ENCODE measurements around the gene CDH15. TPM values are rescaled to one million over a fixed set of nuclear protein-coding genes. Genes with fewer than 3 reads are reported as not detected.

The CDH15 gene
- total RNA-seq = not detected

GRCh38 chr16:89171216-89172170 lies at the start of gene CDH15:
Gene CDH15, plus strand, starts transcription at chr16:89171748. Its CDS starts 84 bp downstream, at chr16:89171832.
- Histone ChIP-seq H3K27ac (no peak within 1 kb of the TSS), H3K36me3 (no peaks in the 10 kb centered on the region), H3K27me3 (peaks cover 4 to 38% of the 10 kb centered on the region in 2 donors), H3K9me3 (no peaks in the 10 kb centered on the region), H3K4me3 (peak within 1 kb of the TSS in 2 of 3 donors; percentile 44 to 64), H3K4me1 (peaks cover 0 to 21% of the 10 kb centered on the region in 2 donors)
- peak; percentile 94 for DNase-seq (ENCODE audit: low spot score in 2 of 2)
- intact Hi-C loops (cut with DNase I; ENCODE audit: low total_unique reads) = loop anchor here (10.0 kb wide), 1 partner anchor 453 kb away; no protein-coding TSS in a partner anchor
- TF ChIP-seq POLR2AphosphoS5 (IDR thresholded peaks at IDR 0.05) (no peak), POLR2A (IDR thresholded peaks at IDR 0.05) (no peak), CTCF (IDR thresholded peaks at IDR 0.05) (no peak)

- no peak for DNase-seq (ENCODE audit: low spot score in 2 of 2)
- TF ChIP-seq CTCF (IDR thresholded peaks at IDR 0.05) (no peak), POLR2A (IDR thresholded peaks at IDR 0.05) (no peak)
- intact Hi-C loops (cut with DNase I; ENCODE audit: low total_unique reads) = no loop called here
- Histone ChIP-seq H3K4me3 (no peak overlapping the region), H3K27ac (no peak overlapping the region), H3K36me3 (no peaks in the 10 kb centered on the region), H3K27me3 (no peaks in the 10 kb centered on the region), H3K9me3 (peaks cover 0 to 4% of the 10 kb centered on the region in 2 donors), H3K4me1 (no peaks in the 10 kb centered on the region)
These were observed 49.2 kb upstream of the CDH15 start for GRCh38 chr16:89122322-89122851.

- intact Hi-C loops (cut with DNase I; ENCODE audit: low total_unique reads) = no loop called here
- no peak for TF ChIP-seq POLR2AphosphoS5 (IDR thresholded peaks at IDR 0.05)
- Histone ChIP-seq H3K9me3 (peaks cover 0 to 4% of the 10 kb centered on the region in 2 donors), H3K4me3 (no peak overlapping the region), H3K27ac (no peak overlapping the region), H3K4me1 (no peaks in the 10 kb centered on the region), H3K36me3 (no peaks in the 10 kb centered on the region), H3K27me3 (no peaks in the 10 kb centered on the region)
- DNase-seq (ENCODE audit: low spot score in 2 of 2) = no peak
These were observed 48.3 kb upstream of the CDH15 start for GRCh38 chr16:89123001-89123830.

- no peak for DNase-seq (ENCODE audit: low spot score in 2 of 2)
- H3K36me3 ChIP-seq = no peaks in the 10 kb centered on the region
- intact Hi-C loops (cut with DNase I; ENCODE audit: low total_unique reads) = no loop called here
- TF ChIP-seq POLR2AphosphoS5 (IDR thresholded peaks at IDR 0.05) (no peak), POLR2A (IDR thresholded peaks at IDR 0.05) (no peak)
- no peaks in the 10 kb centered on the region for H3K27me3 ChIP-seq
- H3K9me3 ChIP-seq = peaks cover 0 to 4% of the 10 kb centered on the region in 2 donors
- H3K27ac ChIP-seq = no peak overlapping the region
- no peak overlapping the region for H3K4me3 ChIP-seq
- H3K4me1 ChIP-seq = no peaks in the 10 kb centered on the region
These were observed 47.8 kb upstream of the CDH15 start for GRCh38 chr16:89123831-89124100.

GRCh38 chr16:89129378-89129777 lies 42.2 kb upstream of the CDH15 start:
- no peaks in the 10 kb centered on the region for H3K36me3 ChIP-seq

More at GRCh38 chr16:89129378-89129777, 42.2 kb upstream of the CDH15 start:
- DNase-seq (ENCODE audit: low spot score in 2 of 2) = no peak
- peaks cover 0 to 4% of the 10 kb centered on the region in 2 donors for H3K9me3 ChIP-seq
- intact Hi-C loops (cut with DNase I; ENCODE audit: low total_unique reads) = no loop called here
- H3K4me3 ChIP-seq = no peak overlapping the region
- no peaks in the 10 kb centered on the region for H3K4me1 ChIP-seq
- no peak overlapping the region for H3K27ac ChIP-seq
- H3K27me3 ChIP-seq = no peaks in the 10 kb centered on the region
- TF ChIP-seq POLR2AphosphoS5 (IDR thresholded peaks at IDR 0.05) = no peak
- TF ChIP-seq POLR2A (IDR thresholded peaks at IDR 0.05) = no peak
- no peak for TF ChIP-seq CTCF (IDR thresholded peaks at IDR 0.05)
